ENCODE data around the gene SLC26A1. TPM values are rescaled to one million over a fixed set of nuclear protein-coding genes. Genes with fewer than 3 reads are reported as not detected.
"Not testable (repeated sequence)": the region's sequence is repeated elsewhere in the genome, so short reads cannot be mapped to it uniquely, and the experiment has no call there.

Gene SLC26A1
- polyA plus RNA-seq, 3 donors, result 0.11 to 0.51 (median 0.31) TPM

DNA sequence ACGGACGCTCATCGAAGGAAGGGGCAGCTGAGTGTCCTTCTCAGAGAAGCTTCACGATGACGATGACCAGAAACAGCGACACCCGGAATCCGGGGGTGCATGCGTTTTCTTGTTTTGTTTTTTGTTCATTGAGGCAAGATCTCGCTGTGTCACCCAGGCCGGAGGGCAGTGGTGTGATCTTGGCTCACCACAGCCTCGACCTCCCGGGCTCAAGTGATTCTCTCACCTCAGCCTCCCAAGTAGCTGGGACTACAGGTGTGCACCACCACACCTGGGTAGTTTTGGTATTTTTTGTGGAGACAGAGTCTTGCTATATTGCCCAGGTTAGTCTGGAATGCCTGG lies 39.7 kb downstream of the SLC26A1 start:
- H3K27ac ChIP-seq (ENCODE audit: low read depth, low read length), result no peak overlapping the region
- WGBS, 3 donors, result 98 to 99% (median 98%) methylated on average over 9 to 13 of the region's 13 CpGs

DNA sequence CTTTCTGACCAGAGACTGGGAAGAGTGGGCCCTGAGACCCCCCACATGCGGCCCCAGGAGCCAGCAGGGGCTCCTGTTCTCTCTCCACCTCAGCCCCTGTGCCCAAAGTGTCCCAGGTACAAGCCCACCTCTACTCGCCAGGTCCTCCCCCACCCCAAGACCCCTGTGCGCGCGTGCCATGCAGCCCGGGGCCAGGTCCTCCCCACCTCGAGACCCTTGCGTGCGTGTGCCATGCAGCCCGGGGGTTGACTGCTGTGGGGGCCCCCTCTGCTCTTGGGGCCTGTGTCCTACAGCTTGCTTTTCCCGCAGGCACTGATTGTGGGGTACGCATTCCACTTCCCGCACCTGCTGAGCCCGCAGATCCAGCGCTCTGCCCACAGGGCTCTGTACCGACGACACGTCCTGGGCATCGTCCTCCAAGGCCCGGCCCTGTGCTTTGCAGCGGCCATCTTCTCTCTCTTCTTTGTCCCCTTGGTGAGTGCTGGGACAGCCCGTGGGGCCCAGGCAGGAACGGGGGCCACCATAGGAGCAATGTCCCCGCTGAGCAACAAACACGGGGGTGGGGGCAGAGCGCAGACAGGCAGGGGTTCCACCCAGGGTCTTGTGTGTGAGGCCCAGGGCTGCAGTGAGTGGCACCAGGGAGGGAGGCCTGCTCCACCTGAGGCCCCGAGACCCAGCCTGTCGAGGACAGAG lies 40.2 kb downstream of the SLC26A1 start:
- 94 to 97% (median 96%) methylated on average over 26 to 28 of the region's 28 CpGs for WGBS, 3 donors
- no peak overlapping the region for H3K27ac ChIP-seq (ENCODE audit: low read depth, low read length)

DNA sequence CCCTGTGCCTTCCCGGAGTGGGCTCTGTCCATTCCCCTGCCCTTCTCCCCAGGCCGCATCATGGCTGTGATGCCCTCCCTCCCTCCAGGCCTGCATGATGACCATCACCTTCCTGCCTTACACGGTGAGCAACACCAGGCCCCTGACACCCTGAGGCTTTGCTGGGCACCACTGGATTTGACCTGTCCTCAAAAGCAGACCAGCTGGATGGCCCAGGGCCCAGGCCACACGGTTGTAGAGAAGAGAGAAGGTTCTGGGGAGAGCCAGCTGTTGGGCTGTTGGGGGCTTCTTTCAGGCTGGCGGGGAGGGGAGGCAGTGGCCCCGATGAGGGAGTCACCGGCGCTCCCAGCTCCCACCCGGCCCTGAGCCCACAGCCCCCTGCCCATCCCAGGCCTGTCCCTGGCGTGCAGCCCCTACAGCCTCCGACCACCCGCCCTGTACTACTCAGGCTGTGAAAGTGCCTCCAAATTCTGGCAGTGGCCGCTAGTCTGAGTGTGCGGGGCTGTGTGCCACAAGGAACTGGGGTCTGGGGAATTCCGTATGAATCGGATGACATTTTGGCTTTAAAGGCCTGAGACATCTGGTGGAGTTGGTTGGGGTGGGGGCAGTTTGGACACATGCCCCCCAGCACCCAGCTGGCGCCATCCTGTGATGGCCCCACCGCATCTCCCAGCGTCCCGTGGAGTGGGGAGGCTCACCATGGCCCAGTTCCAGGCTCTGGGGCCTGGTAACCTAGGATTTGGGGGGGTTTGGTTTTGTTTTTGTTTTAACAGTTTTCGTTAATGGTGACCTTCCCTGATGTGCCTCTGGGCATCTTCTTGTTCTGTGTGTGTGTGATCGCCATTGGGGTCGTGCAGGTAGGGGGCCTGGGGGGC lies 41.4 kb downstream of the SLC26A1 start:
- H3K27ac ChIP-seq (ENCODE audit: low read depth, low read length), result no peak overlapping the region
- WGBS, 3 donors, result 87 to 89% (median 89%) methylated on average over 23 of the region's 23 CpGs

DNA sequence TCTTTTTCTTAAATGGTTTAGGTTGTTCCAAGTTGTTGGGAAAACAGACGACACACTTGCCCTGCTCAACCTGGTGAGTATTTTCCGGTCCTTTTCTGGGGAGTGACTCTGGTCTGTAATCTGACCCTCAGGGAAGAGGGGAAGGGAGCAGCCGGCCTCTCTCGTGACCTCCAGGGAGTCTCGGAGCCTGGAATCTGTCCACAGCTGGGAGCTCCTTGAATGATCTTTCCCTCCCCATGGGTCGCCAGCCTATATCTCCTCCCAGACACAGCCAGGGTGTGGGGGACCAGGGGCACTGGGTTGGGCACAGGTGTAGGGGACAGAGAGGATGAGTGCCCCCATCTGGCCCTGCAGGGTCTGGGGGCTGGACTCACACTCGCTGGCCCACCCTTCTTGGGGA lies 42.0 kb downstream of the SLC26A1 start:
- H3K27ac ChIP-seq (ENCODE audit: low read depth, low read length), result no peak overlapping the region
- WGBS, 3 donors, result 76 to 89% (median 80%) methylated on average over 7 of the region's 7 CpGs

DNA sequence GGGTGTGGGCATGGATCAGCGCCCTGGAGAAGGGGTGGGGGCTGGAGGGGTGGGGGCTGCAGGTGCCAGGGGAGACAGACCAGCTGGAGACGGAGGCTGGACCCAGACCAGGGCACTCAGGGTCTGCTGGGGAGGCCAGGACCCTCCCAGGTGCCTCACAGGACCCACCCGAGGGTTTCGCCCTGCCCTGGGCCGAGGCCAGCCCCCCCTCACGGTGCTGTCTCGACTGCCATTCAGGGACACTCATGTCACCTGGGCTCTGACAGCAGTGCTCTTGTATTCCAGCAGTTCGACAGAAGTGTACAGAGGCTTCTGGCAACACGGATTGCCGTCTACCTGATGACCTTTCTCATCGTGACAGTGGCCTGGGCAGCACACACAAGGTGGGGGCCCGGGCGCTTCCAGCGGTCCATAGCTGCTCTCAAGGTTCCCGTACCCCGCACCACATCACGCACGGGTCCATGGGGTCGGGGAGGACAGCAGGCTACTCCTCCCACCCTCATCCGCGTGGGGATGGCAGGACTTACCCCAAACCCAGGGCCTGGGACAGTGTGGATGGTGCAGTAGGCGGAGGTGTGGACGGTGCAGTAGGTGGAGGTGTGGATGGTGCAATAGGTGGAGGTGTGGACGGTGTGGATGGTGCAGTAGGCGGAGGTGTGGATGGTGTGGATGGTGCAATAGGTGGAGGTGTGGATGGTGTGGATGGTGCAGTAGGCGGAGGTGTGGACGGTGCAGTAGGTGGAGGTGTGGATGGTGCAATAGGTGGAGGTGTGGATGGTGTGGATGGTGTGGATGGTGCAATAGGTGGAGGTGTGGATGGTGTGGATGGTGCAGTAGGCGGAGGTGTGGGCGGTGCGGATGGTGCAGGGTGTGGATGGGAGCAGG lies 42.8 kb downstream of the SLC26A1 start:
- H3K27ac ChIP-seq (ENCODE audit: low read depth, low read length), result no peak overlapping the region
- 88 to 94% (median 90%) methylated on average over 30 of the region's 30 CpGs for WGBS, 3 donors

DNA sequence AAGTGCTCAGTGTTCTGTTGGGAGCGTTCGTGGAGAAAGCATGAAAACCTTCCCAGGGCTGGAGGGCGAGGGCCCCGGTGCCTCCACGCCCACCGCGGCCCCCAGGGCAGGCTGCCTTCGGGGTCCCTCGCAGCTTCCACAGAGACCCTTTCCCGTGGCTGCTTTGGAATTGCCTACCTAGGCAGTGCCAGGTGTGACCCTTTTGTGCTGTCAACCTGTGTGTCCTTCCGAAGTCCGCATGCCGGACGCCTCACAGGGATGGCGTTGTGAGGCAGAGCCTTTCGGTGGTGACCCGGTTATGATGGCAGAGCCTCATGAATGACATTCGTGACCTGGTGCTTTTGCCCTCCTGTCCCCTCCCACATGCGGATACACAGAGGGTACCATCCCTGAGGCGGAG lies 43.5 kb downstream of the SLC26A1 start:
- 93 to 95% (median 93%) methylated on average over 20 of the region's 20 CpGs for WGBS, 3 donors
- H3K27ac ChIP-seq (ENCODE audit: low read depth, low read length), result no peak overlapping the region

DNA sequence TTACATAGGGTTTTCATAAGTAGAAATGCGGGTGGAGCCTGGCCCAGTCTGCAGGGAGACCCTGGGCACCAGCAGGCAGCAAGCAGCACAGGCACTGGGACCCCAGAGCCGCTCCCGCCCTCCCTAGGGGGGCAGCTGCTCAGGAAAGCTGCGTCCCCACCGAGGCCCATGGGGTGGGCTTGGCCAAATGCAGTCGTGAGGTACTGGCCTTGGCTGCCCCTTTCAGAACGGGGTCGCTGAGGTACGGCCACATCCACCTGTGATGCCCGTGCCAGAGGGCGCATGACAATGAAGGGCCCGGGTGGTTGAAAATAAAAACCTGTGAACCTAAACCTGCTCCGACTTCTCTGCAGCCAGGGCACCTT lies 44.3 kb downstream of the SLC26A1 start:
- H3K27ac ChIP-seq (ENCODE audit: low read depth, low read length), result no peak overlapping the region
- WGBS, 3 donors, result 87 to 97% (median 94%) methylated on average over 13 of the region's 13 CpGs

DNA sequence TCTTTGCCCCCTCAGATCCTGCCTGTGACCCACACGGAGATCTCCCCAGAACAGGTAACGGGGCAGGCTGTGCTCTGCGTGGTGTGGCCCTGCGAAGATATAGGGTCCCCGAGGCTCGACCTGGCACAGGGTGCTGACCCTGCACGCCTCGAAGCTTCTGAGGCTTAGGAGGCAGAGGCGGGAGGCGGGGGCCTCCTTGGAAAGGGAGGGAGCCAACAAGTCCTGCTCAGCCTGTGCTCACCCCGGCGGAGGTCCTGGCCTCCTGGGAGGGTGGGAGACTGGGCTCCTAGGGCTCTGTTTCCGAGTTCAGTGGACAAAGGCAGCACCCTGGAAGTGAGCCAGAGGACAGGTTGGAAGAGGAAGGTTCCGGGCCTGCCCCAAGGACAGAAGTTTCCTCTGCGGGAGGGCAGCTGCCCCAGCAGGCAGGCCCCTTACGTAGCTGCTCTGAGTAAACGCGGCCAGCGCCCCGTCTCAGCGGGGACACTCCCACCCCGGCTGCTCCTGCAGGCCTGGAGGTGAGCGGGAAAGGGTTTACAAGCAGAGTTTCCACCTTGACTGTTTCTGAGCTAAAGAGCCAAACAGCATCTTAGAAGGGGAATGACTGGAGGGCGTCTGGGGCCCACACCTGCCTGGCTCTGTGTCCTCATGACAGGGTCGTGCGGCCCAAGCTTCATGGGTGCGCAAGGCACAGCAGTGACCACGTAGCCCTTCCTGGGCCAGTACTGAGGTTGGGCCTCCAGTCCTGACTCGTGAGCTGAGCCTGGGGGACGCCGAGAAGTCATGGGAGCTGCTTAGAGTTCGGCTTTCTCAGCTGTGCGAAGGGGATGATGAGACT lies 44.9 kb downstream of the SLC26A1 start:
- H3K27ac ChIP-seq (ENCODE audit: low read depth, low read length), result no peak overlapping the region
- WGBS, 3 donors, result 59 to 83% (median 81%) methylated on average over 32 to 33 of the region's 33 CpGs

DNA sequence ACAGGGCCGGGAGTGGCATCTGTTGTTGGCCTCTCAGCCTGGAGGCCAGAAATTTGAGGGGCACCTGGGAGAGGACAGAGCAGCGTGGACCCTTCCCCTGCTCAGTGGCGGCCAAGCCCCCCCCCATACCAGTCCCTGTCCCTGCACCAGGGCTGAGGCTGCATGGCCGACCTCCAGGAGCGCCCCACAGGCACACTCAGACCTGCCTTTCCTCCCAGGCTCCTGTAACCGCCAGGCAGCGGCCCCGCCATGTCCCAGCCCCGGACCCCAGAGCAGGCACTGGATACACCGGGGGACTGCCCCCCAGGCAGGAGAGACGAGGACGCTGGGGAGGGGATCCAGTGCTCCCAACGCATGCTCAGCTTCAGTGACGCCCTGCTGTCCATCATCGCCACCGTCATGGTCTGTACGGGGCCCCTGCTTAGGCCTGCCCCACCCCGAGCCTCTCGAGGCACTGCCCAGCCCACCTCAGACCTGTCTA lies 45.7 kb downstream of the SLC26A1 start:
- 93 to 96% (median 94%) methylated on average over 12 to 19 of the region's 19 CpGs for WGBS, 3 donors
- H3K27ac ChIP-seq (ENCODE audit: low read depth, low read length), result no peak overlapping the region

DNA sequence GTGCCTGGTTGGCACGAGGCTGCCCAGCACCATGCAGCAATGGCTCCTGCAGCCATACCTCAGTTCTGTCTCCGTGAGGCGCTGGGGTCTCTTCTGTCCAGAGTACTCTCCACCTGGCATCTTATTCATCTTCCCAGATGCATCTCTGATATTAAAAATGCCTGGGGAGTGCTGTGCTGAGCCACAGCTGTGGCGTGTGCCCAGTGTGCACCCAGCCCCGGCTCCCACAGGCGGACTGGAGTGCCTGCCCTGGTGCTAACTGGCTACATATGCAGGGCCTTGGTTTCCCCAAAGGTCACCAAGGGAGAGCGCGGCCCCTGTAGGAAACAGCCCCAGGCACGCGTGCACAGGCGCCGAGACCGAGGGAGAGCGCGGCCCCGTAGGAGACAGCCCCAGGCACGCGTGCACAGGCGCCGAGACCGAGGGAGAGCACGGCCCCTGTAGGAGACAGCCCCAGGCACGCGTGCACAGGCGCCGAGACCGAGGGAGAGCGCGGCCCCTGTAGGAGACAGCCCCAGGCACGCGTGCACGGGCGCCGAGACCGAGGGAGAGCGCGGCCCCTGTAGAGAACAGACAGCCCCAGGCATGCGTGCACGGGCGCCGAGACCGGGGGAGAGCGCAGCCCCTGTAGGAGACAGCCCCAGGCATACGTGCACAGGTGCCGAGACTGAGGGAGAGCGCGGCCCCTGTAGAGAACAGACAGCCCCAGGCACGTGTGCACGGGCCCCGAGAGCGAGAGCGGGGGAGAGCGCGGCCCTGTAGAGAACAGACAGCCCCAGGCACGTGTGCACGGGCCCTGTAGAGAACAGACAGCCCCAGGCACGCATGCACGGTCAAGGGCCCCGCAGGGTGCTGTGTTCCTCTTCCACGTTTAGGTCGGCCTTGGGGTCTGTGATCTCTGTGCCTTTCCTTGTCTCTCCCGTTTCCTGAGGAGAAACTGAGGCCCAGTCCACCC lies 46.4 kb downstream of the SLC26A1 start:
- H3K27ac ChIP-seq (ENCODE audit: low read depth, low read length), result no peak overlapping the region
- WGBS, 3 donors, result 65 to 80% (median 65%) methylated on average over 59 to 62 of the region's 62 CpGs

DNA sequence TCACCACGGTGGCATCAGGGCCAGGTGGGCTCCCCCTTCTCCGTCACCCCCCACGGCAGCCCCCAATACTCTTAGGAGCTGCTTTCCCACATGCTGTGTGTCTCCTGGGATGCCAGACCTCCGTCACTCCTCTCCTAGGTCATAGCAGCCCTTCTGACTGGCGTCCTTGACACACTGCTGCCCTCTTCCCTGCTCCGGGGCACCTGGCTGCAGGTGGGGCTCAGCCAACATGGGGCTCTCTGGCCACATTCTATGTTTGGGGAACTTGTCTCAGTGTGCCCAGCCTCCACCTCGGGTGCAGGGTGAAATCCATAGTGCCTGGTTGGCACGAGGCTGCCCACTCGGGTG lies 47.1 kb downstream of the SLC26A1 start:
- 75 to 78% (median 78%) methylated on average over 9 of the region's 9 CpGs for WGBS, 3 donors
- H3K27ac ChIP-seq (ENCODE audit: low read depth, low read length), result no peak overlapping the region

DNA sequence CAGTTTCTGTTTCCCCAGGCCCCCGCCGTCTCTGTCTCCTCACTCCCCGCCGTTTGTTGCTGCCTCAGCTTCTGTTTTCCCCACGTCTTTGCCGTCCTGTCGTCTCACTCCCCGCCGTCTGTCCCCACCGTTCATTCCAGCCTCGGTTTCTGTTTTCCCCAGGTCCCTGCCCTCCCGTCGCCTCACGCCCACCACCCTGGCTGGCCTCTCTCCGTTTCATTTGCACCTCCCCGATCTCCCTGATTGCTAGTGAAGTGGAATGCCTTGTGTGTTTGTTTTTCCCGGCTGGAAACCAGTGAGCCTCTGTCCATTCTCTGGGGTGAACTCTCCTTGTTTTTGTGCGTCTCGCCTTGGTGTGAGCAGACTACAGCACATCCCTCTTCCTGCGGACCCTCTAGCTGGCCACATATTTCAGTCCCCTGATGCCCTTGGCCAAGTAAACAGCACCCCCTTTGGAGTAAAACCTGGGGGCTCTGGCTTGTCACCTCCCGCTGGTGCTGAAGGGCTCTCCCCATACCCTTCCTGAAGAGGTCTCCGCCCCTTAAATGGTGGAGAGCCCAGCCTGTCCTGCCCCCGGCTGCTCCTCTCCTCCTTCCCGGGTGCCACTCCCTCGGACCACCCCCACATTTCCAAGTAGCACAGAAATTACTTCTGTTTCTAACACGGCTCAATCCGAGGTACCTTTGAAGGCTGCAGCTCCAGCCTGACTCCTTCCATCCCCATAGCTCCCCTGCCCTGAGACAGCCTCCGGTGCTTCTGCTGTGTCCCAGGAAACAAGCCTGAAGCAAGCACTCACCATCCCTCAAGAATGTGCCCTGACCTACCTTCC lies 47.7 kb downstream of the SLC26A1 start:
- WGBS, 3 donors, result 65 to 71% (median 68%) methylated on average over 28 of the region's 28 CpGs
- H3K27ac ChIP-seq (ENCODE audit: low read depth, low read length), result no peak overlapping the region

DNA sequence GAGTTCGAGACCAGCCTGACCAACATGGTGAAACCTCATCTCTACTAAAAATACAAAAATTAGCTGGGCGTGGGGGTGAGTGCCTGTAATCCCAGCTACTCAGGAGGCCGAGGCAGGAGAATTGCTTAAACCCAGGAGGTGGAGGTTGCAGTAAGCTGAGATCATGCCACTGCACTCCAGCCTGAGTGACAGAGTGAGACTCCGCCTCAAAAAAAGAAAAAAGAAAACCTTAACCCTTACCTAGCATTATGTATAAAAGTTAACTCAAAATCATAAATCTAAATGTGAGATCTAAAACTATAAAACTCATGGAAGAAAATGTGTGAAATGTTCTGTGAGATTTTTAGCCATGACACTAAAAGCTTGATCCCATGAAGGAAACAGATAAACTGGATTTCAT lies 53.7 kb downstream of the SLC26A1 start:
- not testable (repeated sequence) for H3K27ac ChIP-seq (ENCODE audit: low read depth, low read length)
- 76 to 86% (median 81%) methylated on average over 4 of the region's 4 CpGs for WGBS, 3 donors

Data from adipose tissue (tissue), 3 donors.